Tibial nerve (tissue), 3 donors: ENCODE measurements around the gene NAGLU.

Experiments
- POLR2A ChIP-seq, 2 donors: fragments of 450-650 bp; IDR thresholded peaks; one replicate each; pipeline ENCODE4 v1.6.1; 2017; ENCODE audit warnings: antibody characterized with exemption in 2 of 2, mild to moderate bottlenecking in 2 of 2, moderate library complexity in 2 of 2
- TF ChIP-seq, protein P1 (sequence below), 5 experiments: fragments of 200-600 bp in 3 of 5; fragments of 450-650 bp in 2 of 5; sonication (generic) in 3 of 5; IDR thresholded peaks; one replicate each; pipeline ENCODE4 v1.5.1; 2016 to 2019; ENCODE audit warnings: antibody characterized with exemption in 5 of 5, mild to moderate bottlenecking in 3 of 5, moderate library complexity in 2 of 5

DNA sequence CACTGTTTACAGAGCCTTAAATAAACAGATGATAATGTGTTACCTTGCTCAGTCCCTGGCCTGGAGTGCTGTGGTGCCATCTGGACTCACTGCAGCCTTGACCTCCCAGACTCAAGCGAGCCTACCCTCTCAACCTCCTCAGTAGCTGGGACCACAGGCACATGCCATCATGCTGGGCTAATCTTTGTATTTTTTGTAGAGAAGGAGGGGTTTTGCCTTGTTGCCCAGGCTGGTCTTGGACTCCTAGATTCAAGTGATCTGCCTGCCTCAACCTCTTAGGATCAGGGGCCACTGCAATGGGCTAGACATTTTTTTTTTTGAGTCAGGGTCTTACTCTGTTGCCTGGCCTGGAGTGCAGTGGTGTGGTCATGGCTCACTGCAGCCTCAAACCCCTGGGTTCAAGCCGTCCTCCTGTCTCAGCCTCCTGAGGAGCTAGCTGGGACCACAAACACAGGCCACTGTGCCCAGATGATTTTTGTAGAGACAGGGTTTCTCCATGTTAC, 5.0 kb upstream of the NAGLU start:
- TF ChIP-seq, protein P1, sequence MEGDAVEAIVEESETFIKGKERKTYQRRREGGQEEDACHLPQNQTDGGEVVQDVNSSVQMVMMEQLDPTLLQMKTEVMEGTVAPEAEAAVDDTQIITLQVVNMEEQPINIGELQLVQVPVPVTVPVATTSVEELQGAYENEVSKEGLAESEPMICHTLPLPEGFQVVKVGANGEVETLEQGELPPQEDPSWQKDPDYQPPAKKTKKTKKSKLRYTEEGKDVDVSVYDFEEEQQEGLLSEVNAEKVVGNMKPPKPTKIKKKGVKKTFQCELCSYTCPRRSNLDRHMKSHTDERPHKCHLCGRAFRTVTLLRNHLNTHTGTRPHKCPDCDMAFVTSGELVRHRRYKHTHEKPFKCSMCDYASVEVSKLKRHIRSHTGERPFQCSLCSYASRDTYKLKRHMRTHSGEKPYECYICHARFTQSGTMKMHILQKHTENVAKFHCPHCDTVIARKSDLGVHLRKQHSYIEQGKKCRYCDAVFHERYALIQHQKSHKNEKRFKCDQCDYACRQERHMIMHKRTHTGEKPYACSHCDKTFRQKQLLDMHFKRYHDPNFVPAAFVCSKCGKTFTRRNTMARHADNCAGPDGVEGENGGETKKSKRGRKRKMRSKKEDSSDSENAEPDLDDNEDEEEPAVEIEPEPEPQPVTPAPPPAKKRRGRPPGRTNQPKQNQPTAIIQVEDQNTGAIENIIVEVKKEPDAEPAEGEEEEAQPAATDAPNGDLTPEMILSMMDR (IDR thresholded peaks at IDR 0.05): no peak
- no peak for TF ChIP-seq POLR2A (IDR thresholded peaks at IDR 0.05)
